Activated gamma-delta T cell treated with anti-CD3 and anti-CD28 coated beads, Interleukin-2, amount 50 U/mL, for 16 hours (primary cell): ENCODE measurements around the gene BAIAP2L1.
A peak's percentile ranks its signal among the peaks of the same experiment; 100 is the strongest.
"Not testable (repeated sequence)": the region's sequence is repeated elsewhere in the genome, so short reads cannot be mapped to it uniquely, and the experiment has no call there.

ENCODE experiments used
- DNase-seq: peaks from one replicate; pipeline ENCODE4 v3.0.0-alpha.2; 2020; ENCODE audit warnings: low read depth

The BAIAP2L1 gene

GRCh38 chr7:98400542-98401340 is at the start of gene BAIAP2L1:
BAIAP2L1 (minus strand) TSS chr7:98401090; CDS start chr7:98400852, 238 bp downstream.
- DNase-seq = peak; percentile 59

GRCh38 chr7:98448766-98449165 is 47.9 kb upstream of the BAIAP2L1 start:
- DNase-seq = no peak

- DNase-seq = not testable (repeated sequence)
Observed at GRCh38 chr7:98440992-98441391, 40.1 kb upstream of the BAIAP2L1 start.

GRCh38 chr7:98439484-98439883 is 38.6 kb upstream of the BAIAP2L1 start:
- no peak for DNase-seq

- no peak for DNase-seq
Observed at GRCh38 chr7:98434087-98434486, 33.2 kb upstream of the BAIAP2L1 start.

- DNase-seq = no peak
Observed at GRCh38 chr7:98429799-98430198, 28.9 kb upstream of the BAIAP2L1 start.

GRCh38 chr7:98423043-98423442 is 22.2 kb upstream of the BAIAP2L1 start:
- no peak for DNase-seq

- DNase-seq = peak; percentile 22
Observed at GRCh38 chr7:98420966-98421612, 20.2 kb upstream of the BAIAP2L1 start.

- not testable (repeated sequence) for DNase-seq
Observed at GRCh38 chr7:98419988-98420387, 19.1 kb upstream of the BAIAP2L1 start.

GRCh38 chr7:98419316-98419691 is 18.4 kb upstream of the BAIAP2L1 start:
- DNase-seq = not testable (repeated sequence)

- DNase-seq = no peak
Observed at GRCh38 chr7:98418636-98419315, 17.9 kb upstream of the BAIAP2L1 start.

GRCh38 chr7:98418271-98418635 is 17.4 kb upstream of the BAIAP2L1 start:
- no peak for DNase-seq

- not testable (repeated sequence) for DNase-seq
Observed at GRCh38 chr7:98417604-98418270, 16.8 kb upstream of the BAIAP2L1 start.

GRCh38 chr7:98414205-98414900 is 13.5 kb upstream of the BAIAP2L1 start:
- DNase-seq = no peak

GRCh38 chr7:98413655-98414054 is 12.8 kb upstream of the BAIAP2L1 start:
- DNase-seq = not testable (repeated sequence)

GRCh38 chr7:98409843-98410242 is 9.0 kb upstream of the BAIAP2L1 start:
- no peak for DNase-seq

- not testable (repeated sequence) for DNase-seq
Observed at GRCh38 chr7:98408146-98408545, 7.3 kb upstream of the BAIAP2L1 start.

GRCh38 chr7:98406827-98407226 is 5.9 kb upstream of the BAIAP2L1 start:
- DNase-seq = no peak

GRCh38 chr7:98404840-98405239 is 4.0 kb upstream of the BAIAP2L1 start:
- DNase-seq = no peak

GRCh38 chr7:98399890-98400541 is 874 bp downstream of the BAIAP2L1 start:
- no peak for DNase-seq

GRCh38 chr7:98399462-98399861 is 1.4 kb downstream of the BAIAP2L1 start:
- DNase-seq = no peak
